EH (cell line): ENCODE results near the gene CKMT2.
"Not testable (repeated sequence)": the region's sequence is repeated elsewhere in the genome, so short reads cannot be mapped to it uniquely, and the experiment has no call there.

ENCODE experiments used
- DNase-seq: peaks from one replicate; pipeline ENCODE4 v3.0.0-alpha.2; 2015; ENCODE audit warnings: low read depth

CKMT2 gene

GRCh38 chr5:81251922-81252321 is 18.8 kb downstream of the CKMT2 start:
- DNase-seq: no peak

DNA sequence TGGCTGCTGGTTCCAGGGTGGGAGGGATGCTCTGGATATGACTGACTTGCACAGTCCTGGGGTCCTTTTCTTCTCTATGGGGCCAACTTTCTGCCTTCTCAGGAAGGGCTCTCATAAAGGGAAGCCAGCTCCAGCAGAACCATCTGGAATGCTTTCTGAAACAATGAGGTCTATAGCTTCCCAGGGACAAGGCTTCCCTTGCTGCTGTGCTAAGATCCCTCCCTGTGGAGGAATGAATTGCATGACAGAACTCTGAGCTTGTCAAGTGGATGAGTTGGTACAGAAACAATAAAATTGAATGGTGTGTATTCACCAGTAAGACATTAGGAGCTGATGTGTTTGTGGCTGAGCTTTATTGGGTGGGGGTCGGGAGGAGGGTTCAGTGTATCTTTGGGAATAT is 19.8 kb downstream of the CKMT2 start:
- no peak for DNase-seq

DNA sequence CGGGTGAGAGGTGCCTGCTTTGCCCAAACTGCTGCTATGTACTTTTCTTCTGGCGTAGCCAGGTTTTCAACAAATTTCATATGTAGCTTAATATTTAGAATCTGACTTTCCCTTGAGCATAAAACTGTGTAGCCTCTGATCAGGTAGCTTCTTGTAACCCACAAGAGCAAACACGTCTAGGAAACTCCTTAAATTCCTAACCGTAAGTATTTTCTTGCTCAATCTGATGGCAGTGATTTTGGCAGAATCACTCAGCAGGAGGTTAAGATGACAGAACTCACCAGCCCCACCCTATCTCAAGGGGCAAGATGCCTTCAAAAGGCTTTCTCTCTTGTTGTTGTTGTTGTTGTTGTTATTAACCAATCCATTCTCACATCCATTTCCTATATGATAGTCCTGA is 20.8 kb downstream of the CKMT2 start:
- no peak for DNase-seq

DNA sequence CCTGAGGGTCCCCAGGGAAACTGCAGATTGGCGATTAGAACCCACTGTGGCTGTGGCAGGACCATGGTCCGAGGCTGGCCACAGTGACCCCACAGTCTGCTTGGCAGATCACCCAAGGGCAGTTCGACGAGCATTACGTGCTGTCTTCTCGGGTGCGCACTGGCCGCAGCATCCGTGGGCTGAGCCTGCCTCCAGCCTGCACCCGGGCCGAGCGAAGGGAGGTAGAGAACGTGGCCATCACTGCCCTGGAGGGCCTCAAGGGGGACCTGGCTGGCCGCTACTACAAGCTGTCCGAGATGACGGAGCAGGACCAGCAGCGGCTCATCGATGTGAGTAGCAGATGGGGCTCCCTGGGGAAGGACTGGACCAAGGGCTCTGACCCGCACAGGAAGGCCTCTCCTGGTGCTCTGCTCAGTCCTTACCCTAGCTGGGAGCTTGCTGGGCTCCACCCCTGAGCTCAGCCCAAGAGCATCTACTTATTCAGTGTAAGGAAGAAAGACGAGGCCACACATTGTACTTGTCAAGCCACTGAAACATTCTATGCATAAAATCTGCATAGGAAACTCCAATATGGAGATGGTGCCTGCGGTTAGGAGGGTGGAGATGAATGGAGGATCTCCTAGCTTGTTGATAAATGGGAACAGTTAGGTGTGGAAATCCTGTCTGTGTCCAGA is 21.9 kb downstream of the CKMT2 start:
- DNase-seq: no peak

- no peak for DNase-seq
Observed at GRCh38 chr5:81256766-81257165, 23.6 kb downstream of the CKMT2 start.

DNA sequence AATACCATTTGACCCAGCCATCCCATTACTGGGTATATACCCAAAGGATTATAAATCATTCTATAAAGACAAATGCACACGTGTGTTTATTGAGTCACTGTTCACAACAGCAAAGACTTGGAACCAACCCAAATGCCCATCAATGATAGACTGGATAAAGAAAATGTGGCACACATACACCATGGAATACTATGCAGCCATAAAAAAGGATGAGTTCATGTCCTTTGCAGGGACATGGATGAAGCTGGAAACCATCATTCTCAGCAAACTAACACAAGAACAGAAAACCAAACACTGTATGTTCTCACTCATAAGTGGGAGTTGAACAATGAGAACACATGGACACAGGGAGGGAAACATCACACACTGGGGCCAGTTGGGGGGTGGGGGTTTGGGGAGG is 29.7 kb downstream of the CKMT2 start:
- not testable (repeated sequence) for DNase-seq

DNA sequence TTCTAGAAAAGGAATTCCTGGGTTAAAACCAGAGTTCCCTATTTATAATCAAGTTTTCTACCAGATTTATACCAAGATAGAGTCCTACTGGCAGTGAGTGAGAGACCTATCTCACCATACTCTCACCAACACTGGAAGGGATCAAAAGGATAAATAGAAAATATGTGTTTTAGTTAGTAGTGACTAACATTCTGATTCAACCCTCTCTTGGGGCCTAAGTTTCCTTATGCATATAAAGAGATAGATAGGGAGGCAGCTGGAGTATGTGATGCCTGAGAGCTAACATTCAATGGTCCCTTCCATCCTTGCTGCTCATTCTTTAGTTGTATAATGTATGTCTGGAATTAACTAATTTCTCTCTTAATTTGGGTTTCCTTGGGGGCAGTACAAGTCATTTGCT is 32.0 kb downstream of the CKMT2 start:
- DNase-seq: no peak

DNA sequence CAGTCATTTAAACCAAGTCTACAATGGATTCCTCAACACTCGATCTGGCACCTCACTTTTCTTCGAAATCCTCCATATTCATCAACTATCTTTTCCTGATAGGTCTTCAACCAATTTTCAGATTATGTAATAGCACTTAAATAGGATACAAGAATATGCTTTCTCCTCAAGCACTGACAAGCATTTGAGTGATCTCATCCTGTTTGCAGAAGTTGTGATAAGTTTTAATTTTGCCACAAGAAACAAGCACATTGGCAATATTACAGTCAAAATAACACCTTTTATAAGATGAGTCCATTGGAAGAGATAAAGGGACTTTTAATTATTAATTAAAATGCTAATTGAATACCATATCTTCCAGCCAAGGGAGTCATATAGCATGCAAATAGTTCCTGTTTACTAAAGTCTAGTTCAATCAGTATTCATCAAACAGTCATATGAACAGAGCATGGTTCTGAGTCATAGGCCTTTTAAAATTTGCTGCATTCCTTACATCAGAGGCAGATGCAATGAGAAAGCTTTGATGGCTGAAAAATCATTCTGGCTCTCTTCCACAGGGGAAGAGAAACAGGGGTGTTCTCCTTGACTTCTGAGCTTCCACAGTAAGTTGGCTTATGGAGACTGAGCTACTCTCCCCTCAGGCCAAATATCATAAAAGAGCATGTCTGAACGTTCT is 35.5 kb downstream of the CKMT2 start:
- DNase-seq: peak; percentile 89

DNA sequence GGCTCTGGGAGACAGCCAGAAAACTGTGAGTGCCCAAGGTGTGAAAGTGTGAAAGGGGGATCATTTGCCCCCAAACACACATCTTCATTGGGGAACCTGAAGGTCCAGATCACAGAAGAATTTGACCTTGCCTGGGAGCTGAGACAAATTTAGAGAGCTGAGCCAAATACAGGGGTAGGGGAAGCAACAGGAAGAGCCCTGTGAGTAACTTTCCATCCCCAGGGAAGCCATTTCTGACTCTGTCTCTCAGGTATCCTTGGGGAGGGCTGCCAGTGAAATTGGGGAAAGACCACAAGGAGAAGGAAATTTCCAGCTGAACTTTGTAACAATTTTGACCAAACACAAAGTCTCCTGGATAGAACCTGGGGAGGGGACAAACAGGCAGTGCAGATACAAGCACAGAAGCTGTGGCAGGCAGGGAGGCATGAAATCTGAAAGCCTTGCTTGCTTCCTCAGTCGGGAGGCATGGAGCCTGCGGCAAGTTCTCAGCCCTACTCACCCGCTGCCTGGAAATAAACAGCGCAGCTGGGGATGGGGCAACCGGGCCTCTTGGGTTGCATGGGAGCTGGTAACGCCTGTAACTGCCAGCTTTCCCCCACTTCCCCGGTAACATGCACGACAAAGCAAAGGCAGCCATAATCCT is 36.8 kb downstream of the CKMT2 start:
- no peak for DNase-seq

GRCh38 chr5:81270394-81271027 is 37.4 kb downstream of the CKMT2 start:
- not testable (repeated sequence) for DNase-seq

- DNase-seq: no peak
Observed at GRCh38 chr5:81283976-81284375, 50.9 kb downstream of the CKMT2 start.

DNA sequence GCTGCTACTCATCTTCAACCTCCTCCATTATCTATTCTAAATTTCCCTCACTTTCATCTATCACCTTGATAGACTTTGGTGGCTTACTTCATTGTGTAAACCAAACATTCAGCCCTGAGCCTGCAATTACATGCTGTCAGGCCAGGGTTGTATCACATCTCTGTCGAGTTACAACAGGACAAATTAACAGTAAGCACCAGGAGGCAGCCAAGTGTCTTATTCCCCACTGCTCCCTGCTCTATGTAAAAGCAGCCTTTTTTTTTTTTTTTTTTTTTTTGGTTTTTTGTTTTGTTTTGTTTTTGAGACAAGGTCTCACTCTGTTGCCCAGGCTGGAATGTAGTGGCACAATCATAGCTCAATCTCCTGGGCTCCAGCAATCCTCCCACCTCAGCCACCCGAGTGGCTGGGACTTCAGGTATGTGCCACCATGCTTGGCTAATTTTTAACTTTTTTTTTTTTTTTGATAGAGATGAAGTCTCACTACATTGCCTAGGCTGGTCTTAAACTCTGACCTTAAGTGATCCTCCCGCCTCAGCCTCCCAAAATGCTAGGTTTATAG is 53.0 kb downstream of the CKMT2 start:
- DNase-seq: no peak

DNA sequence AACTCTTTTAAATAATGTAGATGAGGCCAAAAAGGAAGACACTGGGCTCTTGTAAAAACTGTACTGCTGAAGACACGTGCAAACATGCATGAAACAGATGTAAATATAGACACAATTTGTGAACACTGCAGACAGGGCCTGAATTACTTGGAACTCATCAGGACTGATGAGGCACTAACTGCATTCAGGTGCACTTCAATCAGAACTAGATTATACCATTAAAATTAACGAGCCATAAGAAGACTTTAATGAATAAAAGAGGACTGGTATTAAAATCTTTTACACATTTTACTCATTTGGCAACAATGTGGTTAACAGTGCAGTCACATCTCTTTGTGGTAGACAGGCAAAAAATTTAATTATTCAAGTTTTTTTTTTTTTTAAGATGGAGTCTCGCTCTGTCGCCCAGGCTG is 54.9 kb downstream of the CKMT2 start:
- no peak for DNase-seq

DNA sequence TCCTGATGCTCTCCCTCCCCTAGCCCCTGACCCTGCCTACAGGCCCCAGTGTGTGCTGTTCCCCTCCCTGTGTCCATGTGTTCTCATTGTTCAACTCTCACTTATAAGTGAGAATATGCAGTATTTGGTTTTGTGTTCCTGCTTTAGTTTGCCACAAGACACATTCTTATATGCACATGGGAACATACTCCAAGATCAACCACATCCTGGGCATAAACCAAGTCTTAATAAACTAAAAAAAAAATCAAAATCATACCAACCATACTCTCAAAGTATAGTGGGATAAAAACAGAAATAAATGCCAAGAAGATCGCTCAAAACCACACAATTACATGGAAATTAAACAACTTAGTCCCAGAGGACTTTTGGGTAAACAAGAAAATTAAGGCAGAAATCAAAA is 57.0 kb downstream of the CKMT2 start:
- peak; percentile 19 for DNase-seq

- no peak for DNase-seq
Observed at GRCh38 chr5:81292130-81292529, 59.0 kb downstream of the CKMT2 start.

GRCh38 chr5:81294021-81294420 is 60.9 kb downstream of the CKMT2 start:
- not testable (repeated sequence) for DNase-seq

- no peak for DNase-seq
Observed at GRCh38 chr5:81297531-81297930, 64.4 kb downstream of the CKMT2 start.

DNA sequence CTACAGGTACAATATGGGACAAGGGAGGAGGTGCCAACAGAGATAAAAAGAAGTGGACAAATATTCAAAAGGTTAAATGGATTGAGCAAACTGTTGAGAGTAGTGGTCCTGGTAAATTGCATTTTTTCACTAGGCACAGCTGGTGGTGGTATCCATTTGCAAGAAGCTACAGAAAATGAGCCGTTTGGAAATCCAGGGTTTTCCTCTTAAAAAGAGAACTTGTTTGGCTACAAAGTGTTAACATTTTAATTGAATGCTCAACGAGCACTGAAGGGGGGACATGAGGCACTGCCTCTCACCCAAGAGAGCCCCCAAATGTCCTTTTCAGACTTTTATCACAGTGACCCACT is 67.8 kb downstream of the CKMT2 start:
- DNase-seq: no peak

GRCh38 chr5:81301271-81302015 is 68.3 kb downstream of the CKMT2 start, which contains the start of gene ZCCHC9:
TSS of gene ZCCHC9 (plus strand) at chr5:81301587. CDS start at chr5:81304758, 3,171 bp downstream.
- peak; percentile 96 for DNase-seq

DNA sequence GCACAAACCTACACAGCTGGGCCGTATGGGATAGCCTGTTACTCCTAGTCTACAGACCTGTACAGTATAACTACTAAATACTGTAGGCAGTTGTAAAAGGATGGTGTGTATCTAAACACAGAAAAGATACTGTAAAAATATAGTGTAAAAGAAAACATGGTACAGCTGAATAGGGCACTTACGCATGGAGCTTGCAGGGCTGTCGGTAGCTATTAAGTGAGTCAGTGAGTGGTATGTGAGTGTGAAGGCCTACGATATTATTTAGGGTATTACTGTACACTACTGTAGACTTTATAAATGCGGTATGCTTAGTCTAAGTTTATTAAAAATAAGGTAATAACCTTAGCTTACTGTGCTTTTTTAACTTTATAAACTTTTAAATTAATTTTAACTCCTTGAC is 69.5 kb downstream of the CKMT2 start:
- no peak for DNase-seq

DNA sequence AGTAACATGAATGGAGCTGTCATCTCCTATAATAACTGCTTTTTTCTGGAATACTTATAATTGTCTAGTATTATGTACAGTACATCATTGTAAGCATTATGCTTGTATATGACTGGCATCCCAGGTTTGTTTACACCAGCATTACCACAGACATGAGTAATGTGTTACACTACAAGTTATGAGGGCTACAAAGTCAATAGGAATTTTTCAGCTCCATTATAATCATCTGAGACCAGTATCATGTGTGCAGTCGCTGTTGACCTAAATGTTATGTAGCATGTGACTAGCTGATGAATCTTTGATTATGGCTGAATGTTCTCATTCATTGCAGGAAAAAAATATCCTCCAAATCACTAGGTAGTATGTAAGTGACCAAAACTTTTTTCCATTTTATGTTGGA is 70.4 kb downstream of the CKMT2 start:
- DNase-seq: peak; percentile 72

GRCh38 chr5:81305785-81306184 is 72.7 kb downstream of the CKMT2 start:
- DNase-seq: no peak
